ENCODE results near the gene FAM20A. TPM values are rescaled to one million over a fixed set of nuclear protein-coding genes. Genes with fewer than 3 reads are reported as not detected.
"Not testable (repeated sequence)": the region's sequence is repeated elsewhere in the genome, so short reads cannot be mapped to it uniquely, and the experiment has no call there.

FAM20A gene
- total and polyA plus RNA-seq, 5 donors, result 2.0 to 10.1 (median 3.1) TPM

GRCh38 chr17:68587847-68588246 lies 13.3 kb downstream of the FAM20A start:
- no peak for DNase-seq
- H3K4me1 ChIP-seq (ENCODE audit: control insufficient read depth, insufficient read depth, low read length), result no peaks in the 10 kb centered on the region
- no peak overlapping the region for H3K27ac ChIP-seq (ENCODE audit: low read length)
- H3K27me3 ChIP-seq (ENCODE audit: control insufficient read depth, insufficient read depth), result no peaks in the 10 kb centered on the region
- WGBS, result 83% methylated on average over 2 of the region's 2 CpGs
- H3K9me3 ChIP-seq (ENCODE audit: control insufficient read depth, low read length), result no peaks in the 10 kb centered on the region
- intact Hi-C loops (cut with DNase I), result no loop called here
- no peak overlapping the region for H3K4me3 ChIP-seq (ENCODE audit: low read length)
- ATAC-seq, result no peak

- Histone ChIP-seq H3K9me3 (ENCODE audit: control insufficient read depth, low read length) (no peaks in the 10 kb centered on the region), H3K4me3 (ENCODE audit: low read length) (no peak overlapping the region), H3K27ac (ENCODE audit: low read length) (no peak overlapping the region), H3K4me1 (ENCODE audit: control insufficient read depth, insufficient read depth, low read length) (no peaks in the 10 kb centered on the region), H3K27me3 (ENCODE audit: control insufficient read depth, insufficient read depth) (no peaks in the 10 kb centered on the region)
- ATAC-seq, result no peak
- intact Hi-C loops (cut with DNase I), result no loop called here
- DNase-seq, result no peak
- 98% methylated on average over 5 of the region's 5 CpGs for WGBS
Measured at GRCh38 chr17:68587026-68587425, 14.1 kb downstream of the FAM20A start.

- no peak for DNase-seq
- intact Hi-C loops (cut with DNase I), result no loop called here
- Histone ChIP-seq H3K4me1 (ENCODE audit: control insufficient read depth, insufficient read depth, low read length) (no peaks in the 10 kb centered on the region), H3K27me3 (ENCODE audit: control insufficient read depth, insufficient read depth) (no peaks in the 10 kb centered on the region), H3K4me3 (ENCODE audit: low read length) (no peak overlapping the region), H3K27ac (ENCODE audit: low read length) (no peak overlapping the region), H3K9me3 (ENCODE audit: control insufficient read depth, low read length) (no peaks in the 10 kb centered on the region)
- no peak for ATAC-seq
- WGBS, result 67% methylated on average over 4 of the region's 4 CpGs
Measured at GRCh38 chr17:68585643-68586042, 15.5 kb downstream of the FAM20A start.

- H3K27ac ChIP-seq (ENCODE audit: low read length), result no peak overlapping the region
- no peak overlapping the region for H3K4me3 ChIP-seq (ENCODE audit: low read length)
- ATAC-seq (no peak), DNase-seq (no peak)
- intact Hi-C loops (cut with DNase I), result no loop called here
- peaks cover 3% of the 10 kb centered on the region for H3K4me1 ChIP-seq (ENCODE audit: control insufficient read depth, insufficient read depth, low read length)
- H3K27me3 ChIP-seq (ENCODE audit: control insufficient read depth, insufficient read depth), result no peaks in the 10 kb centered on the region
- no peaks in the 10 kb centered on the region for H3K9me3 ChIP-seq (ENCODE audit: control insufficient read depth, low read length)
- WGBS, result 77% methylated on average over 5 of the region's 5 CpGs
Measured at GRCh38 chr17:68584581-68585303, 16.4 kb downstream of the FAM20A start.

GRCh38 chr17:68582867-68583266 lies 18.3 kb downstream of the FAM20A start:
- intact Hi-C loops (cut with DNase I); H3K4me3 ChIP-seq (ENCODE audit: low read length); H3K4me1 ChIP-seq (ENCODE audit: control insufficient read depth, insufficient read depth, low read length); DNase-seq; H3K27ac ChIP-seq (ENCODE audit: low read length); ATAC-seq; H3K9me3 ChIP-seq (ENCODE audit: control insufficient read depth, low read length); H3K27me3 ChIP-seq (ENCODE audit: control insufficient read depth, insufficient read depth): not testable (repeated sequence)
- WGBS, result 57% methylated on average over 6 of the region's 6 CpGs

- Histone ChIP-seq H3K4me3 (ENCODE audit: low read length) (no peak overlapping the region), H3K4me1 (ENCODE audit: control insufficient read depth, insufficient read depth, low read length) (peaks cover 3% of the 10 kb centered on the region), H3K9me3 (ENCODE audit: control insufficient read depth, low read length) (no peaks in the 10 kb centered on the region), H3K27me3 (ENCODE audit: control insufficient read depth, insufficient read depth) (no peaks in the 10 kb centered on the region), H3K27ac (ENCODE audit: low read length) (no peak overlapping the region)
- no peak for DNase-seq
- 83% methylated on average over 9 of the region's 9 CpGs for WGBS
- no peak for ATAC-seq
- intact Hi-C loops (cut with DNase I), result no loop called here
Measured at GRCh38 chr17:68581863-68582645, 19.1 kb downstream of the FAM20A start.

- peaks cover 5% of the 10 kb centered on the region for H3K4me1 ChIP-seq (ENCODE audit: control insufficient read depth, insufficient read depth, low read length)
- H3K27me3 ChIP-seq (ENCODE audit: control insufficient read depth, insufficient read depth), result no peaks in the 10 kb centered on the region
- no peak overlapping the region for H3K4me3 ChIP-seq (ENCODE audit: low read length)
- DNase-seq, result peak in 2 of 3 donors; percentile 39 to 50
- peak overlapping the region; percentile 72 for H3K27ac ChIP-seq (ENCODE audit: low read length)
- ATAC-seq, result peak; percentile 86 to 88
- no peaks in the 10 kb centered on the region for H3K9me3 ChIP-seq (ENCODE audit: control insufficient read depth, low read length)
- WGBS, result 65% methylated on average over 6 of the region's 6 CpGs
- intact Hi-C loops (cut with DNase I), result no loop called here
Measured at GRCh38 chr17:68580236-68580770, 20.9 kb downstream of the FAM20A start.

- WGBS, result 93% methylated on average over 8 of the region's 8 CpGs
- ATAC-seq, result no peak
Measured at GRCh38 chr17:68579194-68579927, 21.8 kb downstream of the FAM20A start.

GRCh38 chr17:68578236-68578635 lies 22.9 kb downstream of the FAM20A start:
- DNase-seq, result no peak
- 94% methylated on average over 3 of the region's 3 CpGs for WGBS
- no peak overlapping the region for H3K27ac ChIP-seq (ENCODE audit: low read length)
- no peak for ATAC-seq
- H3K9me3 ChIP-seq (ENCODE audit: control insufficient read depth, low read length), result no peaks in the 10 kb centered on the region
- no peaks in the 10 kb centered on the region for H3K27me3 ChIP-seq (ENCODE audit: control insufficient read depth, insufficient read depth)
- H3K4me1 ChIP-seq (ENCODE audit: control insufficient read depth, insufficient read depth, low read length), result peaks cover 5% of the 10 kb centered on the region
- intact Hi-C loops (cut with DNase I), result no loop called here
- H3K4me3 ChIP-seq (ENCODE audit: low read length), result no peak overlapping the region

More at GRCh38 chr17:68579194-68579927, 21.8 kb downstream of the FAM20A start:
- DNase-seq, result no peak
- intact Hi-C loops (cut with DNase I), result no loop called here
- H3K9me3 ChIP-seq (ENCODE audit: control insufficient read depth, low read length), result no peaks in the 10 kb centered on the region
- H3K4me1 ChIP-seq (ENCODE audit: control insufficient read depth, insufficient read depth, low read length), result peaks cover 5% of the 10 kb centered on the region
- no peaks in the 10 kb centered on the region for H3K27me3 ChIP-seq (ENCODE audit: control insufficient read depth, insufficient read depth)
- H3K27ac ChIP-seq (ENCODE audit: low read length), result no peak overlapping the region
- H3K4me3 ChIP-seq (ENCODE audit: low read length), result no peak overlapping the region

GRCh38 chr17:68577497-68577821 lies 23.7 kb downstream of the FAM20A start:
- no peak overlapping the region for H3K27ac ChIP-seq (ENCODE audit: low read length)
- no peak for DNase-seq
- no peaks in the 10 kb centered on the region for H3K9me3 ChIP-seq (ENCODE audit: control insufficient read depth, low read length)
- intact Hi-C loops (cut with DNase I), result no loop called here
- ATAC-seq, result no peak
- no peaks in the 10 kb centered on the region for H3K27me3 ChIP-seq (ENCODE audit: control insufficient read depth, insufficient read depth)
- H3K4me1 ChIP-seq (ENCODE audit: control insufficient read depth, insufficient read depth, low read length), result peaks cover 5% of the 10 kb centered on the region
- H3K4me3 ChIP-seq (ENCODE audit: low read length), result no peak overlapping the region
- WGBS, result 72% methylated on average over 3 of the region's 3 CpGs
